Ammon's horn (tissue), 1 donor: Measurements from ENCODE around the gene AFF3.

ENCODE experiments used
- DNase-seq: peaks from one replicate; pipeline ENCODE4 v3.0.0-alpha.2; 2016; ENCODE audit warnings: low spot score

Gene AFF3

DNA sequence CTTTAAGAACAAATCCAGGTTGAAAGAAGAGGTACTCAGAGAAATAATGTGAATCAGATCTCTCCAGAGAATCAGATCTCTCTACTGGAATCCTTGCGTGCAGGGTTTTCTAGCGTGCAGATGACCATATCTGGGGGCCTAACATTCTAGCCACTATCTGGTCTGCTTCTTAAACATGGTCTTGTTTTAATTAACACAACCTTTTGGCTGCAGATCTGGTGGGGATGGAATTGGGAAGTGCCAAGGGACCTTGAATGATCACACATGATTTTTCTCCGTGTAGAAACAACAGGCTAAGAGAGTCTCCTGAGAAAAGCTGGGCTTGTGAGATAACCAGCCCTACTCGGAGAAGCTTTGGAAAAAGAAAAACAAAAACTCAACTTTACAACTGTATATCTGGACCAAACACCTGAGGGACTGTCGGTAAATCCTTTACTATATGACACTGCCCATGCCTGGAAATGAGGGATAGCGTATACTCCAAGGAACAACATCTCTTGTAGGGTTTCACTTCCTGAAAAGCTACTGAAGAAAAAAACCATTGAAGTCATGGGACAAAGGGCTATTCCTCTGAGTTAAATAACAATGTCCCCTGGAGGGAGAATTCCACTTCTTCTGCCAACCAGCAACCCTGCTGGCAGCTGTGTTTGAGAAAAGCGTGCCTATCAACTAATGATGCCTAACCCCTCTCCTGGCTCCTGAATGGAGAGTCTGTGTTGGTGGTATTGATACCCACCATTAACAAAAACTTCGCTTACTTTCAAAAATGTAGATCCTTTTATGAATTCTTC is 481.6 kb downstream of the AFF3 start:
- peak; percentile 46 for DNase-seq

DNA sequence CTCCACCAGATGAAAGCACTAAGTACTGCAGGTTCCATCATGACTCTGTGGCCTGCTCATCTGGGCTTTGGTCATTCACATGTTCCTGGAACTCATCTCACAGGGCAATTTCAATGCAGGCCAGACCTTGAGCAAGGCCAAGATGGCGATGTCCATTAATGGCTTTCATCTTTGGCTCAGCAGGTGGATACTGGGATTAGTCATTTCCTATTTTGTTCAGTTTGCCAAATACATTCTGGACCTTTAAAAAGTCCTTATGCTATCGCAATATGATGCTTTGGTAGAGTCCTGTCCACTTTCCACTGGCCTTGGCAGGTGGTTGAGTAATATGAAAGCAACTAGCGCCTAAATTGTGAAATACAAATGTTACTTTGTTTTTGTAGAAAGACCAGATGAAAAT is 482.5 kb downstream of the AFF3 start:
- DNase-seq: no peak

DNA sequence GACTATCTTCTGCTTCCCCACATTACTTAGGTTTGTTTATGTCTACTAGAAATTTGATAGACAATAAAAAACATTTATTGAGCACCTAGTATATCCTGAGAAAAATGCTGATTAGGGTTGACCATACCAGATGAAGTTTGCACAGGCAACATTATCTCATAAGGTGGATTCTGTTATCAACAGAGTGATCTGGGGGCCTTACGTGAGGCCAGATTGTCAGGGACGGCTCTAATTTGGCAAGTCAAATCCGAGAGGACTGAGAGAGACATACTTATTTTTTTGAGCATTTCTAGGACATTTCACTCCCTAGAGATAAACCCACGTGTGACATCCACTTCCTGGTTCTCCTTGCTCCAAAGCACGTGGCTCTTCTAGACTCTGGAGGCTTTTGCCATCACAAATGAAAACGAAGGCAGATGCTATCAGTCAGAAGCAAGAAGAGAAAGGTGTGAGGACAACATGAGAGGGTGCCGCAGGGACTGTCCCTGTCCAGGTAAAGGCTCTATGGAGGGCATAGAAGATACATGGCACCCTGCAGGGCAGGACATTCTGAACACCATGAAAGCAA is 484.6 kb downstream of the AFF3 start:
- DNase-seq: no peak

DNA sequence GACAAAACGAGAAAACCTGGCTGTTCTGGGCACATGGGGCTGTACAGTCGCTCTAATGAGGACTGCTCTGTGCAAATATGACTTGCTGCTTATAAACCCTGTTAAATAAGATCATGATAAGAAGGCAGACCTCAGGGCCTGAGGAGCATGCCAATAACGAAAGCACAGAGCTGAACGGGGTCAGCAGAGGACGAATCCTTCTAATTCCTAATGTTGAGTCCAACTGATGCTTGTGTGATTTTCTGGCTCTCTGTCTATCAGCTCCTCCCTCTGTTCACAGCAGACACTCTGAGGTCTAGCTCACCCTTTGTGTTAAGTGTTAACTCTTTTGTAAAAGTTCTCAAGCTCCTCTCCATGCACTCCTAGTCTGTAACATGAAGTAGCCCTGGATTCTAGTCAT is 485.4 kb downstream of the AFF3 start:
- no peak for DNase-seq

DNA sequence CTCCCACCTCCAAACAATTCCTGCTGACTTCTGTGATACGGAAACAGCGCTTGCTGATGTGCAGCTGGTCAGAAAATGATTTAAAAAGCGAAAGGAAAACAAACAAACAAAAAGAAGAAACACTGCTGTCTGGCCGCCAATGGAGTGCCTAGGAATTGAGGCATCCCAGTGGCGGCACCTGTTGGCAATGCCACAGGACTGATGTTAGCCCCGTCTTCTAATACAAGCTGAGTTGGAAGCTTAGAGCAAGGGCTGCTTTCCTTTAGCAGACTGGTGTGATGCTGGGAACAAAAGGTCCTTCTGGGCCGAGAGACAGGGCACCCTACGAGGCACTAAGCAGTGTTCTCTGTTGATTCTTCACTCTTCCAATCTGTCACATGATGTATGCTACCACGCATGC is 489.0 kb downstream of the AFF3 start:
- no peak for DNase-seq

DNA sequence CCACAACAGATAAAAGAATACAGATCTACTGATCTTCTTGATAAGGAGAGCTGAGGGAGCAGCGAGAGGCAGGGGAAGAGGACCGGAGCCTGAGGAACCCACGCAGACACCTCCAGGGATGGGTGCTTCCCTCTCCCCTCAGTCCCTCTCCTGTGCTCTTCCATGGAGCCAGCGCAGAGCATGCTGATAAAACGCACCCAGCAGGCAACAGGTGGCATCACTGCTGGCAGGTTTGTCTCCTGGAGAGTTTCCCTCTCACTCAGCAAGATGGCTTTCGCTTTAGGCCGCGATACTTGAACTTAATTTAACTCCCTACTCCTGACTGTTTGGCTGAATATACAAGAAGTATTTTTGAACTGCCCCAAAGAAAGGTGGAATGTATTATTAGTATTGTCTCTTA is 489.5 kb downstream of the AFF3 start:
- DNase-seq: no peak

DNA sequence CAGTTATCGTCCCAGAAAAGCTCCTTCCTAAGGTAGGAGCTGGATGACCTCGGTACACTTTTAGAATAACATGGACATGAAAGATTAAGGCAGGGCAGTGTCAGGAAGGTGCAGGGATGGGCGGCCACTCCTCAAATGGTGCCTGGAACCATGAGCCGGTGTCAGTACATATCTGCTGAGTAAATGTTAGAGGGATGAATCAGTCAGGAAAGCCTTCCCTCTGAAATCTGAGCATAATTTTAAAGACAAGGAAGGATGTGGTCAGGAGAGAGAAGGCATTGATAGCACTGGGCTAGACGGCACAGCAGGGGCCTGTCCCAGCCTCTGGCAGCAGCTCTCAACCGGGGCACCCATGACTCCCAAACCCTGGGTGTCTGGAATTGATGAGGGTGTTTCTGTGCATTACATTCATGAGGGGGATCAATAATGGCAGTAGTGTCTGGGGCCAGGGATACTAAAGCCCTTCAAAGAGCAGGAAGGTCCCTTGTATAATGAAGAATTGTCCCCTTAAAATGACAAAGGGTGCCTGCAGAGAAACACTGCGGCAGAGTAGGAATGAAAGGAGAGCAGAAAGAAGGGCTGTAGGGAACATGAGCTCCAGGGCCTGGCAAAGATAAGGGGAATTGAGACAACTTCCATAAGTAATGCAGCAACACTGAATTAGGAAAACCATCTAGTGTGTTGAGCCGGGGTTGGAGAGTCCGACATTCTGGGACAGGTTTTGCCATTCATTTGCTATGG is 490.3 kb downstream of the AFF3 start:
- no peak for DNase-seq

DNA sequence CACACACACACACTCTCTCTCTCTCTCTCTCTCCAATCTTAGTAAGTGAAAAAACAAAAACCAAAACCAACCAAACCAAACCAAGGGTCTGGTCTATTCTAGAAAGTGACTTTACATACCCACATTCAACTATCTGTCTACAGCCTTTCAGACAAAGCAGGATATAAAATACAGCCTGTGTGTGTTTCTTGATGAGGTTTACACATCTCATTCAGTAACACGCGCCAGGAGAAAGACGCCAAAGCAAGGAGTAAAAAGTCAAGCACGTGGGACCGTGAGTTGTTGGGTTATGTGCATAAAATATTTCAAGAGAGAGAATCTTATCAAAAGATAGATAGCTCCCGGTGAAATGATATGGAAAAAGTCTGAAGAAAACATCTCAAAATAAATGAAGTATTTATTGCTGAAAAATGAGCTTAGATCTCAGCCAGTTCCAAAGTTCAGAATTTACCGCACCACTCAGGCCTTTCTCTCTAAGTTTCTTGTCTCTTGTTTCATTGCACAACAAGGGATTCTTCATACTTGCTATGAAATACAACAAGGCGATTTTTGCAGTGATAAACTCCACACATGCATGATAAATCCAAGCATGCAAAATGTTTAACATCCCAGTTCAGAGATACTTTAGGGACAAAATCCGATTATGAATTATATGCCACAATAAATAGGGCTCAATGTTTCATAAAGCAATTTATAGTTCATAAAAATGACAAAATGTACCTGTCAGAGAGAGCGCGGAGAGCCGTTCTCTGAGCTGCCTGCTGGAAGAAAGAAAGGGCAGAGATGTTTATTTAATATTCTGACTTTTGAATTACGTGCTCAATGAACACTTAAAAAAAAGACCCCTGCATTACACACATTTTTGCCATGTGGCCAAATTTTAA is 493.2 kb downstream of the AFF3 start:
- DNase-seq: no peak

DNA sequence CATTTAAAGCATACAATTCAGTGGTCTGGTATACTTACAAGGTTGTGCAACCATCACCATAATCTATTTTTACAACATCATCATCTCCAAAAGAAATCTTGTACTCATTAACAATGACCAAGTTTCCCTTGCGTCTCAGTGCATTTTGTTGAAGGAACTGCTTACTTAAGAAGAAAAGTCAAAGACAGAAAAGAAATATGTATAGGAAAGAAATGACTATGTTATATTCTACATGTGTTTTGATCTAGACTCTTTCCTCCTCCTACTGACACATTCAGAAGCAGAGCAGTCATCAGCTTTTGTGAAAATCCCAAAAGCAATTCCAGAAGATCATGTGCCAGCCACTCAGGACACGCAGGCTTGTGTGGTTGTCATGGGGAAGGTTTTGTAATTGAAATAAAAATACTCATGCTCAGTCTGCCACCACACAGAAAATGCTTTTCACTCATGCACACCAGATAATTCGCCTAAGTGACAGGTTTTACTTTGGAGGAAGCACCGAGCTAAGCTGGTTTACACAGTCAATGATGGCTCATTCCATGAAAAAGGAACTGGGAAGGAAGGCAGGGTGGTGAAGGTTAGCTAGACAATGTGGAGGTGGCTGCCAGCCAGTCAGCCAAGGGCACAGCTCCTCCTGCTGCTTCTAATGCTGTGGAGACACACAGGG is 494.1 kb downstream of the AFF3 start:
- peak; percentile 78 for DNase-seq

DNA sequence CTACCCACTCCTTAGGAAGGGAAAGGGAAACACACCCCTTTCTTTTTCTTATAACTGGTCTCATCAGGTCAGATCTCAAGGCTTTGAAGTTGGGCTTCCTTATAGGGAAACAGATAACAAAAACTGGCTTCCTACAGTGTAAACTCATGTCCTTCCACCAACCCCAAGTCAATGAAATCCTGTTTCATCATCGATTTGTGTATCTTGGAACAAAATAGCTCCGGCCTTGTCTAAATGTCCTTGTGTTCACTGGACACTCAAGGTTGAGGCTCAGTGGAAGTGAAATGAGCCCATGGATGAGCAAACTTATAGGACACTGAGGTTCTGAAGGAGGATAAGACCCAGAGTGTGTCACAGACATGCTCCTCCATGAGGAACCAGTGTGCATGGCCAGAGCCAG is 496.4 kb downstream of the AFF3 start:
- no peak for DNase-seq

DNA sequence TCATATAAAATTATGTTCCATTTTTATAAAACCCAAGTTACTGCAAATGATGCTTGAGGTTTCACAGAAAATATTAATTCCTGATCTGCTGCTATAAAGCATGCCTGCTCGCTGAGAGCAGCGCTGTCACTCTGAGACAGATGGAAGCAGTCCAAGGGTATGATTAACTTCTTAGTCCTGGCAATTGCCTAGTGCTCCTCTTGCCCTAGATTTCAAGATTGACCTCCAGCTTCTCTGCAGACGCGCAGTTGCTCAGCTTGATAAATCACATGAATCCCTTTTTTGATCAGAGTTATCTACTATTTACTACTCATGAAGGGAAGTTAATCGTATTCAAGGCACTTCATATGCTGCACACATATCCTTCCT is 498.0 kb downstream of the AFF3 start:
- peak; percentile 45 for DNase-seq

DNA sequence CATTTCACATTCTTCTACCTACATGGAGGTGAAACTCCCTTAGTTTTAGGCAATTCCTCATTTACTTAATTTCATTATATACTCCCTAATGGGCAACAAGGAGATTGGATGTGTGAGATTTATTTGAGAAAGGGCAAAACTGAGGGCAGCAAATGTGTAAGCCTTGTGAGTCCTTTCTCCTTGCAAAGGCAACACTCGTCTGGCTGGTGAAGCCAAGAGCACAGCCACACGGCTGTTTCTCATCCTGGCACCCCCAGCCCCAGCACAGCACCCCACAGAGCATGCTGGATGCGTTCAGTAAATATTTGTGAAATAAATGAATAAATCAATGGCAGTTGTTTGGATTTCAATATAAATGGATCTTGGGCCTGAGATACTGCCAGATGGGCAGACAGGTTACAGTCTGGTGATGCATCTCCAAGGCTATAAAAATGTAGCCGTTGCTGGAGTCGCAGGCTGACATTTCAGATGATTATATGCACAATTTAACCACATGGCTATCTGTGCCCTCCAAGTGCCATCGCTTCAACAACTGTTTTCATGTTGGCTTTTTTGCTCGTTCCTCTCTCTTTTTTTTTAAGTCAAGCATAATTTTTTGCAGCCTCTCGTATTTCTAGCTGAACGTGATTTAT is 498.5 kb downstream of the AFF3 start:
- no peak for DNase-seq

DNA sequence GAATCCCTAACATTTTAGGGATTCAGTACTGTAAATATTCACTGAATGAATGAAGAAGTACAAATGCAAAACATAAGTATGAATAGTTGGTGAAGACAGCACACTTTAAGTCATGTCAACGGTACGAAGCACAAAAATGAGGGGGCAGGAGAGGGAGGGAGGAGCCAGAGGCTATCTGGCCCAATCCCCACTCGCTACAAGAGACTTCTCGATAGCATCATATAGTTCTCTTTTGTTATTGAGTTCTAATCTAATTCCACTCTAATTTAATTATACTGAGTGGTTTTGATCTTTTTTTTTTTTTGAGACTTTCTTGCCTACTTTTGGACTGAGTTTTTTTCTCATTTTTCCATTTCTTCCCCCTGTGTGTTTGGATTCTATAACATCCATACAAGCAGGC is 500.4 kb downstream of the AFF3 start:
- DNase-seq: no peak

DNA sequence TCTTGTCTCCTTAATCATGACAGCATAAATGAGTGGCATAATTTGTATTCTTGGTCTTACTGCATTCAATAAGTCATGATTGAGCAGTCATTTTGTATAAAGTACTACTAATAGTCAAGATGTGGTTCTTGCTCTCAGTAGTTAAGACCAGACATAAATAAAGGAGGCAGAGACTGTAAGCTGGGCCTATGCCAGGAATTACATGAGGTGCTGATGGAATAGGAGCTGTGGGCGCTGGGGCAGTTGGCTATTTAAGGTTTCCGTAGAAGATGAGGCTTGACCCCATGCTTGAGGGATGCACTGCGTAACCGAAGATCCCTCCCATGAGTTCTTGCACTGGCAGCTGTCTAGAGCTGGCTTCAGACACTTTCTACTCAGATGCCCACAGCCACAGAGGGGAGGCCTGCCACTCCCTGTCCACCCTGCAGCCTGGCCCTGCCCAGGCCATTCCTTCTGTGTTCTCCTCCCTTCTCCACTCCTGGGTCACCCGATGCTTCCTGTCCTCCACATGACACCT is 501.7 kb downstream of the AFF3 start:
- DNase-seq: no peak

DNA sequence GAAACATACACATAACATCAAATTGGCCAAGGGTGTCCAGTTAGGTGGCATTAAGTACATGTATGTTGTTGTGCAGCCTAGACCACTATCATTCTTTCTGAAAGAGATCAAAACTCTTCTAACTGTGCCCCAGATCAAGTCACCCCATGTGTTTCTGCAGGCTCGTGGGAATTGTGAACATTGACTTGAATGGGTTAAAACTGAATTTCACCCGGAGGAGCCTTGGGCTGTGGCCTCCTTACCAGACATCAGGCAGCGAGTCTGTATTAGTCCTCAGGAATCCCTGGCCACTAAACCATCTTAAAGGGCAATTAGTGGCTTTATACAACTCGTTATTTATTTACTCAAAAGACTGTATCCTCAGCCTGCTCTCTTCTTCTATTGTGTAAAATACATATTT is 503.6 kb downstream of the AFF3 start:
- DNase-seq: no peak

DNA sequence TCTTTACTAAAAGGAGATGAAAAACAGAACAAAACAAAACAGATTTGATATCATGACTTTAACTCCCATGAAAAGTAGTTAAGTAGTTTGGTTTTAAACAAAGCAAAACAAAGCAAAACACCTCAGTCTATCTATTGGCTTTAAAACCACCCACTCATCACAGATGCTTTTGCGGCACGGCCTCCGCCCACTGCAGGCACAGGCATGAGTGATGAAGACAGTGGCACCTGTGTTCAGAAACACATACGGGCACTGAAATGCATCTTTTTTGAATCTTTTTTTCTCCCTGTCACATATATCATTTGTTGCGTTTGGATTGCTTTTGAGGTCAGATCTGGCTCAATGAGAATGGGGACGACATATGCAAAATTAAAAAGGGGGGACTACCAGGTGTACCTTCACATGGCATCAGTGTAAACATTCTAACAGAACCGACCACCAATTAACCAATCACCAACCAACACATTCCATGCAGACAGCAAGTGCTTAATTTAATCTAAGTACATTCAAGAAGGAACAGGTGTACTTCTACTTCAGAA is 505.2 kb downstream of the AFF3 start:
- DNase-seq: no peak

DNA sequence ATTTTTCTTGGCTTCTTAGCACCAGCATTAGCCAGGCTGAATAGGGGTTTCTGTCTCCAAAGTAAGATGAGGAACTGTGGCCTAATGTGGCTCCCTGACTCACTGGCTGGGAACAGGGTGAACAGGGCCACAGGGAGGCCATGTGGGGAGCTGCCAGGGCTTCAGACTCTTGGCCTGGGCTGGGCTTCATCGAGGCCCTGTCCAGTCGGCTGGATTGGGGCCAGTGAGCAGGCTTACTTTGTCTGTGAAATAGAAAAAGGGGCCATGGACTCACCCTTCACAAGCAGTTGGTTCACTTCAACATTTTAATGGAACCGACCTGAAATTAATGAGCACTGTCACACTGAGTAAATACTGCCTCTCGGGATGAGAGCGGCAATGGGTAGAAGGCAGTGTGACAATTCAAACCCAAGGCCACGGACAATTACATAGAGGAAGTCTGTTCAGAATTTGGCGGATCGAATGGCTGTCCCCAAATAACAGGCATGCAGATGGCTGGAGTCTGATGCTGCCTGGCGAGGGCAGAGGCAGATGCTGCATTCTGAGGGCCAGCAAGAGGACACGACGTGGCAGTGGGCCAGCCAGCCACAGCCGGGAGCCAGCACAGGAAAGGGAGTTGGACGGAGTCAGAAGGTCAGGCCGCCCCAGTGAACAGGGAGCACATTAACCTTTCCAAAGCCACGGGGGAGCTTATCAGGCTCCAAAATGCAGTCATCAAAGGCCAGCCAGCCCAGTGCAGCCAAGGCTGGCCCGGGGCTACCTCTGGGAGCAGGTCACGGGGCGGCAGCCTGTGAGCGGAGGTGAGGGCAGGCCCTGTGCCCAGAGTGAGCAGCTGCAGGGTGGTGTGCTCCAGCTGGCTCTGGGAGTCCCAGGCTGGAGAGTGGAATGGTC is 506.0 kb downstream of the AFF3 start:
- DNase-seq: peak; percentile 74

DNA sequence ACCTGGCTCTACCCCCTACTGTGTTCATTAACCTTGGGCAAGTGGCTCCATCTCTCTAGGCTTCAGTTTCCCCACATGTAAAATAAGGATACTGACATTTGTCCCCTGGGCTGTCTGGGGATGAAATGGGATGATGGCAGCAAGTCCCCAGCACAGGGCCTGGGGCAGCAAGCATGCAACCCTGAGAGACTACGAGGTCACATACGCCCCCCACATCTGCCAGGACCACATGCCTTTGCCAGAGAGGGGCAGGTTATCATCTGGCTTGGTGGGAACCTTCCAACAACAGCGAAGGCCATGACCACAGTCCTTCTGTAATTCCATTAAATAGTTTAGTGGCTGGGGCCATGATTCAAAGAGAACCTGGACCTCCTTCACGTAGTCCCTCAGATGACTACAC is 506.7 kb downstream of the AFF3 start:
- no peak for DNase-seq

DNA sequence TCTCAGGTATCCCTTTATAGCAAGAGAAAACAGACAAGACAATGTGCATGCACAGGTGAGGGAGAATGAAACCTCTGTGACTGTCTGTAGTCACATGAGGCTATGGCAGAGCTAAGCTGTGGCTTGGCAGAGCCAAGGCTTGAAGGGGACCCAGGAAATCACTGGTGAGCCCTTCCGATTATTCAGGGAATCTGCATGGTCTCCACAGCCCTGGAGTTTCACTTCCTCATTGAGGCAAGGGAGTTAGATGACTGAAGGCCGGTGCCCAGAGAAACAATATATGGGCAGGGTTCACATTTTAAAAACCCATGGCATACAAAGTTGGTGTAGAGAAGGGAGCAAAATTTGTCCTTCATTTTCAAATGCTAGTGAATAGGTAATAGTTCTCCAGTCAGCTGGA is 508.2 kb downstream of the AFF3 start:
- DNase-seq: no peak

DNA sequence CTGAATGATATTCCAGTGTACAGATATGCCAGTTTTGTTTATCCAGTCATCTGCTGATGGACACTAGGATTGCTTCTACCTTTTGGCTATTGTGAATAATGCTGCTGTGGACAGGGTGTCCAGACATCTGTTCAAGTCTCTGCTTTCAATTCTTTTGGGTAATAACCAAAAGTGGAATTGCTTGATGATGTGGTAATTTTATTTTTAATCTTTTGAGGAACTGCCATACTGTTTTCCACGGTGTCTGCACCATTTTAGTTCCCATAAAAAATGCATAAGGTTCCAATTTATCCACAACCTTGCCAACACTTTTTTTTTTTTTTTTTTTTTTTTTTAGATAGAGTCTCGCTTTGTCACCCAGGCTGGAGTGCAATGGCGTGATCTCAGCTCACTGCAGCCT is 510.7 kb downstream of the AFF3 start:
- no peak for DNase-seq
